Esophagus squamous epithelium (tissue), 4 donors: ENCODE results near the gene PAK3.
A peak's percentile ranks its signal among the peaks of the same experiment; 100 is the strongest.

Experiments used
- POLR2A ChIP-seq, 4 donors: fragments of 450-650 bp; IDR thresholded peaks; one replicate each; pipeline ENCODE4 v1.6.1; 2017; ENCODE audit warnings: antibody characterized with exemption in 4 of 4, mild to moderate bottlenecking in 4 of 4, moderate library complexity in 3 of 4
- TF ChIP-seq, protein P1 (sequence below), 6 experiments: fragments of 450-650 bp in 4 of 6; fragments of 200-600 bp in 2 of 6; sonication (generic) in 2 of 6; IDR thresholded peaks; one replicate each; pipeline ENCODE4 v1.5.1; 2016 to 2019; ENCODE audit warnings: antibody characterized with exemption in 6 of 6, mild to moderate bottlenecking in 4 of 6, moderate library complexity in 4 of 6

DNA sequence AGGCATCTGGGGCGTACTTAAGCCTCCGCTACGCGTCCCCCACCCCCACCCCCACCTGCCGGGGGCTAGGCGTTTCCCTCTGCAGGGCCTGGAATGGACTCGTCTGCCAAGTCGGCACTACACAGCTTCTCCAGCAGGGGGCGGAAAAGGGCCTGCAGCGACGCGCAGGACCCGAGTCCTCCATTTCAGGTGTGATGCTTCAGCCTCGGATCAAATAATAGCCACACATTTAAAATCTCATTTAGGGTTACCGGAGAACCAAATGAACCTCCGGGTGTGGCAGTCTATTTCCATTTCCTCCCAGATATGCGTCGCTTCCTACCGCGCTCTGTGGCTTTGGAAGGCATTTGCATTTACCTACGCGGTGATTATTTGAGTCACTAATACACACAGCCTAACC, 2.9 kb downstream of the PAK3 start:
- no peak for TF ChIP-seq POLR2A (IDR thresholded peaks at IDR 0.05)
- TF ChIP-seq, protein P1, sequence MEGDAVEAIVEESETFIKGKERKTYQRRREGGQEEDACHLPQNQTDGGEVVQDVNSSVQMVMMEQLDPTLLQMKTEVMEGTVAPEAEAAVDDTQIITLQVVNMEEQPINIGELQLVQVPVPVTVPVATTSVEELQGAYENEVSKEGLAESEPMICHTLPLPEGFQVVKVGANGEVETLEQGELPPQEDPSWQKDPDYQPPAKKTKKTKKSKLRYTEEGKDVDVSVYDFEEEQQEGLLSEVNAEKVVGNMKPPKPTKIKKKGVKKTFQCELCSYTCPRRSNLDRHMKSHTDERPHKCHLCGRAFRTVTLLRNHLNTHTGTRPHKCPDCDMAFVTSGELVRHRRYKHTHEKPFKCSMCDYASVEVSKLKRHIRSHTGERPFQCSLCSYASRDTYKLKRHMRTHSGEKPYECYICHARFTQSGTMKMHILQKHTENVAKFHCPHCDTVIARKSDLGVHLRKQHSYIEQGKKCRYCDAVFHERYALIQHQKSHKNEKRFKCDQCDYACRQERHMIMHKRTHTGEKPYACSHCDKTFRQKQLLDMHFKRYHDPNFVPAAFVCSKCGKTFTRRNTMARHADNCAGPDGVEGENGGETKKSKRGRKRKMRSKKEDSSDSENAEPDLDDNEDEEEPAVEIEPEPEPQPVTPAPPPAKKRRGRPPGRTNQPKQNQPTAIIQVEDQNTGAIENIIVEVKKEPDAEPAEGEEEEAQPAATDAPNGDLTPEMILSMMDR (IDR thresholded peaks at IDR 0.05) = peak; percentile 41 to 64 (median 57)
